Fibroblast of lung (primary cell): Measurements from ENCODE around the gene SLC1A7. TPM values are rescaled to one million over a fixed set of nuclear protein-coding genes. Genes with fewer than 3 reads are reported as not detected.

Source experiments
- DNase-seq, 2 donors: peaks; one replicate each; pipeline versions ENCODE4 v3.0.0 to v3.0.0-alpha.2; 2010; ENCODE audit warnings: low read depth in 2 of 2
- H2AFZ ChIP-seq: 2 replicates; pipeline ENCODE4 v1.5.1; 2012; ENCODE audit warnings: low read length, control low read depth, inconsistent platforms
- H3K27ac ChIP-seq: 2 replicates; pipeline ENCODE4 v1.5.1; 2011; ENCODE audit warnings: low read length, control low read depth; ENCODE audit not compliant: insufficient read depth
- H3K27me3 ChIP-seq: 2 replicates; pipeline ENCODE4 v1.5.1; 2011; ENCODE audit warnings: mild to moderate bottlenecking, low read length; ENCODE audit not compliant: control insufficient read depth, insufficient read depth
- H3K36me3 ChIP-seq: 2 replicates; pipeline ENCODE4 v1.5.1; 2011; ENCODE audit warnings: low read length; ENCODE audit not compliant: control insufficient read depth, insufficient read depth
- H3K4me1 ChIP-seq: 2 replicates; pipeline ENCODE4 v1.5.1; 2011; ENCODE audit warnings: low read length; ENCODE audit not compliant: control insufficient read depth, insufficient read depth; ENCODE audit errors: extremely low read depth
- H3K4me2 ChIP-seq: 2 replicates; pipeline ENCODE4 v1.5.1; 2011; ENCODE audit warnings: low read length, control low read depth; ENCODE audit not compliant: insufficient read depth; ENCODE audit errors: extremely low read depth
- H3K4me3 ChIP-seq, 4 experiments: fragments of 200-600 bp in 1 of 4; sonication (generic) in 1 of 4; replicated peaks in 1 of 4; 2 replicates each; pipeline ENCODE4 v1.5.1; 2011 to 2016; ENCODE audit warnings: low read length in 4 of 4, low read depth in 3 of 4, mild to moderate bottlenecking in 3 of 4, control low read depth in 2 of 4, inconsistent platforms in 1 of 4, mixed read lengths in 1 of 4; ENCODE audit not compliant: insufficient read depth in 1 of 4; ENCODE audit errors: control extremely low read depth in 1 of 4
- H3K79me2 ChIP-seq: 2 replicates; pipeline ENCODE4 v1.5.1; 2012; ENCODE audit warnings: mild to moderate bottlenecking, low read length, inconsistent platforms; ENCODE audit not compliant: control insufficient read depth, insufficient read depth
- H3K9ac ChIP-seq: 2 replicates; pipeline ENCODE4 v1.5.1; 2011; ENCODE audit warnings: mild to moderate bottlenecking, low read length, control low read depth; ENCODE audit not compliant: insufficient read depth
- H3K9me3 ChIP-seq: 2 replicates; pipeline ENCODE4 v1.5.1; 2012; ENCODE audit warnings: low read depth, low read length; ENCODE audit not compliant: control insufficient read depth, insufficient read depth
- H4K20me1 ChIP-seq: 2 replicates; pipeline ENCODE4 v1.5.1; 2011; ENCODE audit warnings: low read length; ENCODE audit not compliant: control insufficient read depth, insufficient read depth; ENCODE audit errors: extremely low read depth
- CTCF ChIP-seq, 2 donors: IDR thresholded peaks in 1 of 2; conservative IDR thresholded peaks in 1 of 2; 1 replicate in 1 of 2; 2 replicates in 1 of 2; pipeline ENCODE4 v1.5.1; 2011 to 2012; ENCODE audit warnings: low read length in 2 of 2, control low read depth in 1 of 2, inconsistent platforms in 1 of 2, low read depth in 1 of 2, mild to moderate bottlenecking in 1 of 2
- EZH2 ChIP-seq: IDR thresholded peaks from 2 replicates; pipeline ENCODE4 v1.5.1; 2012; ENCODE audit warnings: low read length, control low read depth, mild to moderate bottlenecking; ENCODE audit errors: missing control alignments
- polyA plus RNA-seq, 2 donors: library from polyadenylated mRNA; depleted of rRNA in 1 of 2; stranded (reverse) in 1 of 2; unstranded in 1 of 2; fragments of >200 nt; gene quantifications; 2 replicates each; pipeline ENCODE4 v1.2.1, GENCODE V29; 2011 to 2012; ENCODE audit warnings: missing spikeins in 1 of 2
- total RNA-seq: library from RNA; depleted of rRNA; stranded (reverse); fragments of >200 nt; gene quantifications from 2 replicates; pipeline ENCODE4 v1.2.1, GENCODE V29; 2014

SLC1A7 gene
- total and polyA plus RNA-seq, 2 donors (not counting 1 experiment from before 2014, with no cell fraction given): 0.15 to 0.33 TPM

GRCh38 chr1:53066488-53066887 lies 76.0 kb downstream of the SLC1A7 start:
- no peak overlapping the region for H3K4me3 ChIP-seq
- H3K4me2 ChIP-seq: no peak overlapping the region
- no peaks in the 10 kb centered on the region for H3K79me2 ChIP-seq
- no peaks in the 10 kb centered on the region for H3K9me3 ChIP-seq
- H3K9ac ChIP-seq: no peak overlapping the region
- H3K4me1 ChIP-seq: peaks cover 8% of the 10 kb centered on the region
- TF ChIP-seq EZH2 (no peak), CTCF (conservative IDR thresholded peaks at IDR 0.05 in 1 of 2, IDR thresholded peaks at IDR 0.05 in 1 of 2; ENCODE audit: low read depth in 1 of 2, low read length in 2 of 2) (no peak)
- DNase-seq: peak in 1 of 2 donors; percentile 69
- no peaks in the 10 kb centered on the region for H4K20me1 ChIP-seq
- peaks cover 6% of the 10 kb centered on the region for H3K36me3 ChIP-seq
- H3K27me3 ChIP-seq: no peaks in the 10 kb centered on the region
- H3K27ac ChIP-seq: peak overlapping the region; percentile 34
- H2AFZ ChIP-seq: no peak overlapping the region

GRCh38 chr1:53065391-53065790 lies 77.0 kb downstream of the SLC1A7 start:
- H3K4me2 ChIP-seq: no peak overlapping the region
- H3K9me3 ChIP-seq: no peaks in the 10 kb centered on the region
- DNase-seq: no peak
- no peak overlapping the region for H3K9ac ChIP-seq
- H3K4me3 ChIP-seq: peak overlapping the region in 1 of 4 experiments; percentile 10
- peaks cover 13% of the 10 kb centered on the region for H3K4me1 ChIP-seq
- H3K27me3 ChIP-seq: no peaks in the 10 kb centered on the region
- no peaks in the 10 kb centered on the region for H4K20me1 ChIP-seq
- H3K79me2 ChIP-seq: no peaks in the 10 kb centered on the region
- peaks cover 2% of the 10 kb centered on the region for H3K36me3 ChIP-seq
- TF ChIP-seq EZH2: no peak
- no peak for TF ChIP-seq CTCF (conservative IDR thresholded peaks at IDR 0.05 in 1 of 2, IDR thresholded peaks at IDR 0.05 in 1 of 2; ENCODE audit: low read depth in 1 of 2, low read length in 2 of 2)
- H3K27ac ChIP-seq: no peak overlapping the region
- H2AFZ ChIP-seq: no peak overlapping the region

GRCh38 chr1:53063744-53064515 lies 78.5 kb downstream of the SLC1A7 start:
- H3K4me3 ChIP-seq: peak overlapping the region in 1 of 4 experiments; percentile 86
- TF ChIP-seq EZH2: no peak
- no peak for TF ChIP-seq CTCF (conservative IDR thresholded peaks at IDR 0.05 in 1 of 2, IDR thresholded peaks at IDR 0.05 in 1 of 2; ENCODE audit: low read depth in 1 of 2, low read length in 2 of 2)
- H2AFZ ChIP-seq: no peak overlapping the region
- no peaks in the 10 kb centered on the region for H3K79me2 ChIP-seq
- no peaks in the 10 kb centered on the region for H3K9me3 ChIP-seq
- no peak overlapping the region for H3K27ac ChIP-seq
- no peaks in the 10 kb centered on the region for H3K27me3 ChIP-seq
- peaks cover 2% of the 10 kb centered on the region for H3K36me3 ChIP-seq
- H3K4me2 ChIP-seq: peak overlapping the region; percentile 45
- H3K4me1 ChIP-seq: peaks cover 13% of the 10 kb centered on the region
- no peak overlapping the region for H3K9ac ChIP-seq
- DNase-seq: no peak
- H4K20me1 ChIP-seq: no peaks in the 10 kb centered on the region
